ENCODE results near the gene ARSG.

- TF ChIP-seq POLR2A (IDR thresholded peaks at IDR 0.05) (no peak), CTCF (IDR thresholded peaks at IDR 0.05) (no peak)
Observed at GRCh38 chr17:68379692-68380677, 88.7 kb downstream of the ARSG start.
